ENCODE results near the gene RTN4RL1.

The RTN4RL1 gene

GRCh38 chr17:1995907-1996799 is 29.0 kb downstream of the RTN4RL1 start:
- H3K27me3 ChIP-seq (ENCODE audit: insufficient read depth, low read length, poor library complexity), result no peaks in the 10 kb centered on the region
- no CpG with 5 or more reads among the region's 14 CpGs for WGBS (ENCODE audit: extremely low coverage, insufficient coverage, low lambda C conversion rate)
- no peak overlapping the region for H4K5ac ChIP-seq (ENCODE audit: low read length)
- no peaks in the 10 kb centered on the region for H3K36me3 ChIP-seq (ENCODE audit: control insufficient read depth, insufficient read depth, low read length)
- H3K23ac ChIP-seq (ENCODE audit: low read length), result no peak overlapping the region
- peak overlapping the region; percentile 75 for H3K56ac ChIP-seq (ENCODE audit: low read length)
- peak overlapping the region; percentile 3 for H3K18ac ChIP-seq (ENCODE audit: low read length)
- H3K79me2 ChIP-seq (ENCODE audit: control insufficient read depth, insufficient read depth, low read length), result no peaks in the 10 kb centered on the region
- no peaks in the 10 kb centered on the region for H3K79me1 ChIP-seq (ENCODE audit: low read length)
- peak overlapping the region; percentile 40 for H2BK5ac ChIP-seq (ENCODE audit: low read length)
- no peak overlapping the region for H2BK15ac ChIP-seq (replicated peaks; ENCODE audit: low read depth)
- no peak overlapping the region for H3K4me2 ChIP-seq (ENCODE audit: low read length)
- no peak overlapping the region for H4K8ac ChIP-seq (ENCODE audit: low read depth, low read length)
- H3K9ac ChIP-seq (ENCODE audit: low read length), result peak overlapping the region; percentile 16
- peak overlapping the region; percentile 25 for H3K4ac ChIP-seq (ENCODE audit: low read depth, low read length)
- H2AK5ac ChIP-seq (ENCODE audit: low read length), result no peak overlapping the region
- no peak overlapping the region for H3K4me3 ChIP-seq (ENCODE audit: low read length)
- no peak overlapping the region for H2BK120ac ChIP-seq (ENCODE audit: low read depth, low read length)
- DNase-seq, result no peak
- peaks cover 22% of the 10 kb centered on the region for H3K4me1 ChIP-seq (ENCODE audit: control insufficient read depth, low read depth, low read length)
- H3K27ac ChIP-seq (ENCODE audit: low read depth, low read length), result peak overlapping the region; percentile 76

- WGBS (ENCODE audit: extremely low coverage, insufficient coverage, low lambda C conversion rate), result no CpG with 5 or more reads among the region's 16 CpGs
- H3K4ac ChIP-seq (ENCODE audit: low read depth, low read length), result peak overlapping the region; percentile 25
Observed at GRCh38 chr17:1995321-1995892, 29.7 kb downstream of the RTN4RL1 start.

GRCh38 chr17:1994707-1995106 is 30.4 kb downstream of the RTN4RL1 start:
- no peaks in the 10 kb centered on the region for H3K79me1 ChIP-seq (ENCODE audit: low read length)
- H3K56ac ChIP-seq (ENCODE audit: low read length), result no peak overlapping the region
- no peak overlapping the region for H3K4me3 ChIP-seq (ENCODE audit: low read length)
- no peaks in the 10 kb centered on the region for H3K36me3 ChIP-seq (ENCODE audit: control insufficient read depth, insufficient read depth, low read length)
- H2AK5ac ChIP-seq (ENCODE audit: low read length), result peak overlapping the region; percentile 45
- H2BK120ac ChIP-seq (ENCODE audit: low read depth, low read length), result no peak overlapping the region
- no peak overlapping the region for H4K8ac ChIP-seq (ENCODE audit: low read depth, low read length)
- no peak overlapping the region for H3K23ac ChIP-seq (ENCODE audit: low read length)
- H2BK15ac ChIP-seq (replicated peaks; ENCODE audit: low read depth), result no peak overlapping the region
- no peak overlapping the region for H3K4ac ChIP-seq (ENCODE audit: low read depth, low read length)
- no peak overlapping the region for H4K5ac ChIP-seq (ENCODE audit: low read length)
- H3K4me2 ChIP-seq (ENCODE audit: low read length), result no peak overlapping the region
- no peak overlapping the region for H3K9ac ChIP-seq (ENCODE audit: low read length)
- H3K79me2 ChIP-seq (ENCODE audit: control insufficient read depth, insufficient read depth, low read length), result no peaks in the 10 kb centered on the region
- peaks cover 20% of the 10 kb centered on the region for H3K4me1 ChIP-seq (ENCODE audit: control insufficient read depth, low read depth, low read length)
- no peaks in the 10 kb centered on the region for H3K27me3 ChIP-seq (ENCODE audit: insufficient read depth, low read length, poor library complexity)
- no peak overlapping the region for H3K27ac ChIP-seq (ENCODE audit: low read depth, low read length)
- H2BK5ac ChIP-seq (ENCODE audit: low read length), result no peak overlapping the region
- no peak overlapping the region for H3K18ac ChIP-seq (ENCODE audit: low read length)
- no CpG with 5 or more reads among the region's 4 CpGs for WGBS (ENCODE audit: extremely low coverage, insufficient coverage, low lambda C conversion rate)
- no peak for DNase-seq

More at GRCh38 chr17:1995321-1995892, 29.7 kb downstream of the RTN4RL1 start:
- H4K8ac ChIP-seq (ENCODE audit: low read depth, low read length), result no peak overlapping the region
- H3K4me1 ChIP-seq (ENCODE audit: control insufficient read depth, low read depth, low read length), result peaks cover 22% of the 10 kb centered on the region
- no peaks in the 10 kb centered on the region for H3K36me3 ChIP-seq (ENCODE audit: control insufficient read depth, insufficient read depth, low read length)
- peak overlapping the region; percentile 40 for H2BK5ac ChIP-seq (ENCODE audit: low read length)
- H3K56ac ChIP-seq (ENCODE audit: low read length), result peak overlapping the region; percentile 75
- H3K18ac ChIP-seq (ENCODE audit: low read length), result peak overlapping the region; percentile 3
- H3K9ac ChIP-seq (ENCODE audit: low read length), result no peak overlapping the region
- H3K4me3 ChIP-seq (ENCODE audit: low read length), result no peak overlapping the region
- H4K5ac ChIP-seq (ENCODE audit: low read length), result no peak overlapping the region
- no peak overlapping the region for H3K4me2 ChIP-seq (ENCODE audit: low read length)
- H3K79me2 ChIP-seq (ENCODE audit: control insufficient read depth, insufficient read depth, low read length), result no peaks in the 10 kb centered on the region
- no peak overlapping the region for H2AK5ac ChIP-seq (ENCODE audit: low read length)
- H2BK120ac ChIP-seq (ENCODE audit: low read depth, low read length), result no peak overlapping the region
- H3K23ac ChIP-seq (ENCODE audit: low read length), result no peak overlapping the region
- no peaks in the 10 kb centered on the region for H3K79me1 ChIP-seq (ENCODE audit: low read length)
- no peak for DNase-seq
- H2BK15ac ChIP-seq (replicated peaks; ENCODE audit: low read depth), result no peak overlapping the region
- no peaks in the 10 kb centered on the region for H3K27me3 ChIP-seq (ENCODE audit: insufficient read depth, low read length, poor library complexity)
- no peak overlapping the region for H3K27ac ChIP-seq (ENCODE audit: low read depth, low read length)

DNA sequence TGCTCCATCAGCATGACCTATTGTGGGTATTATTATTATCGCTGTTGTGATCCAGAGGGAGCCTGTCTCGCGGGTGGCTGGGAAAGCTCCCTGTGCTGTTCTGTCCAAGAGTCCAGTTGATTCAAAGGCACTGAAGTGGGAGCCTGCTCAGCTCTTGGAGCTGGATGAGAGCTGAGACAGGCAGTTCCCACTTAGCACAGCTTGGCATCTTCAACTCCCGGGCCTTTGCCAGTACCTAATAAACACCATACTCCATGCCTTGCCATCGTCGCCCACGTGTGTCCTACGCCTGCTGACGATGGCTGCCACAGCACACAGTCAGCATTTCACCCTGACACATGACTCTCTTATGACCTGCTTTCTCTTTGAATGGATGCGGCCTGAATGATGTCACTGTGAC is 32.6 kb downstream of the RTN4RL1 start:
- Histone ChIP-seq H3K56ac (ENCODE audit: low read length) (no peak overlapping the region), H3K79me1 (ENCODE audit: low read length) (no peaks in the 10 kb centered on the region), H3K4me2 (ENCODE audit: low read length) (no peak overlapping the region), H3K4me3 (ENCODE audit: low read length) (no peak overlapping the region), H2BK5ac (ENCODE audit: low read length) (no peak overlapping the region), H3K36me3 (ENCODE audit: control insufficient read depth, insufficient read depth, low read length) (no peaks in the 10 kb centered on the region), H3K4me1 (ENCODE audit: control insufficient read depth, low read depth, low read length) (peaks cover 18% of the 10 kb centered on the region), H3K9ac (ENCODE audit: low read length) (no peak overlapping the region), H3K18ac (ENCODE audit: low read length) (no peak overlapping the region), H2AK5ac (ENCODE audit: low read length) (no peak overlapping the region), H4K5ac (ENCODE audit: low read length) (no peak overlapping the region), H3K4ac (ENCODE audit: low read depth, low read length) (no peak overlapping the region), H2BK15ac (replicated peaks; ENCODE audit: low read depth) (no peak overlapping the region), H2BK120ac (ENCODE audit: low read depth, low read length) (no peak overlapping the region), H3K23ac (ENCODE audit: low read length) (no peak overlapping the region), H3K79me2 (ENCODE audit: control insufficient read depth, insufficient read depth, low read length) (no peaks in the 10 kb centered on the region), H3K27me3 (ENCODE audit: insufficient read depth, low read length, poor library complexity) (no peaks in the 10 kb centered on the region), H3K27ac (ENCODE audit: low read depth, low read length) (no peak overlapping the region), H4K8ac (ENCODE audit: low read depth, low read length) (no peak overlapping the region)
- no peak for DNase-seq
- WGBS (ENCODE audit: extremely low coverage, insufficient coverage, low lambda C conversion rate), result no CpG with 5 or more reads among the region's 10 CpGs

DNA sequence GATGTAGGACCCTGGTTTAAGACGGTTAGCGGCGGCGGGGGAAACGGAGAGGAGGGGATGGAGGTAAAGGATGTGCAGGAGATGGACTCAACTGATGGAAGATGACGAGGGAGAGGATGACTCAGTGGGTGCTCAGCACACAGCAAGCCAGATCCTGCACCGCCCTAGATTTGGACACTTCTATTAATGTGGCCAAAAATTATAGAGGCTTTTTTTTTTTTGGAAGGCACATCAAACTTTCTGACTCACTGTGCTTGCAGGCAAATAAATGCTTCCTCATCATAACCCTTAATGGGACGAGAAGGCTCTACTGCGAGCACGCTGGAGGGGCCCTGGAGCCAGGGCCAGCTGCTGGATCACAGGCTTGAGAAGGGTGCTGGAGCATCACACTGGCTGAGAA is 36.0 kb downstream of the RTN4RL1 start:
- Histone ChIP-seq H3K27ac (ENCODE audit: low read depth, low read length) (no peak overlapping the region), H3K4me2 (ENCODE audit: low read length) (no peak overlapping the region), H3K23ac (ENCODE audit: low read length) (no peak overlapping the region), H2AK5ac (ENCODE audit: low read length) (no peak overlapping the region), H2BK5ac (ENCODE audit: low read length) (no peak overlapping the region), H3K79me1 (ENCODE audit: low read length) (no peaks in the 10 kb centered on the region), H2BK15ac (replicated peaks; ENCODE audit: low read depth) (no peak overlapping the region), H4K8ac (ENCODE audit: low read depth, low read length) (no peak overlapping the region), H2BK120ac (ENCODE audit: low read depth, low read length) (no peak overlapping the region), H3K9ac (ENCODE audit: low read length) (no peak overlapping the region), H3K4me3 (ENCODE audit: low read length) (no peak overlapping the region), H3K18ac (ENCODE audit: low read length) (no peak overlapping the region), H3K27me3 (ENCODE audit: insufficient read depth, low read length, poor library complexity) (no peaks in the 10 kb centered on the region), H4K5ac (ENCODE audit: low read length) (no peak overlapping the region), H3K36me3 (ENCODE audit: control insufficient read depth, insufficient read depth, low read length) (no peaks in the 10 kb centered on the region), H3K4ac (ENCODE audit: low read depth, low read length) (no peak overlapping the region), H3K56ac (ENCODE audit: low read length) (no peak overlapping the region), H3K4me1 (ENCODE audit: control insufficient read depth, low read depth, low read length) (peaks cover 8% of the 10 kb centered on the region), H3K79me2 (ENCODE audit: control insufficient read depth, insufficient read depth, low read length) (no peaks in the 10 kb centered on the region)
- DNase-seq, result no peak
- WGBS (ENCODE audit: extremely low coverage, insufficient coverage, low lambda C conversion rate), result no CpG with 5 or more reads among the region's 10 CpGs

All from mesendoderm (in vitro differentiated cells).